OCI-LY1 (cell line): ENCODE data around the gene PCCB.

Source experiments
- H2AFZ ChIP-seq: fragments of 200-600 bp; sonication (generic), shearing (Covaris generic); 2 replicates; pipeline ENCODE4 v1.6.0; 2014; ENCODE audit warnings: antibody characterized with exemption, mild to moderate bottlenecking, low read length
- H3F3A ChIP-seq: fragments of 200-600 bp; sonication (generic), shearing (Covaris generic); 2 replicates; pipeline ENCODE4 v1.6.0; 2014; ENCODE audit warnings: mild to moderate bottlenecking, antibody characterized with exemption, low read length, moderate library complexity; ENCODE audit not compliant: insufficient read depth
- H3K27ac ChIP-seq: fragments of 200-600 bp; sonication (generic); 2 replicates; pipeline ENCODE4 v1.5.1; 2014; ENCODE audit warnings: low read length, mixed run types, mild to moderate bottlenecking, low read depth; ENCODE audit not compliant: poor library complexity, severe bottlenecking
- H3K27me3 ChIP-seq: fragments of 200-600 bp; sonication (generic); 2 replicates; pipeline ENCODE4 v1.6.0; 2014; ENCODE audit warnings: antibody characterized with exemption, mild to moderate bottlenecking, low read length, moderate library complexity; ENCODE audit not compliant: insufficient read depth
- H3K36me3 ChIP-seq: fragments of 200-600 bp; sonication (generic); 2 replicates; pipeline ENCODE4 v1.6.1; 2014; ENCODE audit warnings: mild to moderate bottlenecking, antibody characterized with exemption, low read length, moderate library complexity, mixed read lengths; ENCODE audit not compliant: insufficient read depth
- H3K4me1 ChIP-seq: fragments of 200-600 bp; sonication (generic); 2 replicates; pipeline ENCODE4 v1.5.1; 2014; ENCODE audit warnings: mild to moderate bottlenecking, low read length, moderate library complexity; ENCODE audit not compliant: insufficient read depth, severe bottlenecking
- H3K4me2 ChIP-seq: fragments of 200-600 bp; sonication (generic), shearing (Covaris generic); 2 replicates; pipeline ENCODE4 v1.6.1; 2014; ENCODE audit warnings: low read length
- H3K4me3 ChIP-seq: fragments of 200-600 bp; sonication (generic); 2 replicates; pipeline ENCODE4 v1.5.1; 2014; ENCODE audit warnings: low read length, low read depth, mild to moderate bottlenecking, mixed read lengths; ENCODE audit not compliant: poor library complexity, severe bottlenecking
- H3K79me2 ChIP-seq: fragments of 200-600 bp; shearing (Covaris generic); 2 replicates; pipeline ENCODE4 v1.6.1; 2016; ENCODE audit warnings: mixed run types, low read length, mixed read lengths; ENCODE audit not compliant: insufficient read depth
- H3K9ac ChIP-seq: fragments of 200-600 bp; sonication (generic), shearing (Covaris generic); 2 replicates; pipeline ENCODE4 v1.6.1; 2014; ENCODE audit warnings: mild to moderate bottlenecking, low read length, mixed read lengths
- H3K9me2 ChIP-seq: fragments of 200-600 bp; sonication (generic), shearing (Covaris generic); 2 replicates; pipeline ENCODE4 v1.6.1; 2014; ENCODE audit warnings: low read depth, mild to moderate bottlenecking, low read length, mixed read lengths
- H3K9me3 ChIP-seq: fragments of 200-600 bp; shearing (Covaris generic); 2 replicates; pipeline ENCODE4 v1.6.1; 2014; ENCODE audit warnings: low read length, mixed read lengths
- H4K20me1 ChIP-seq: fragments of 200-600 bp; sonication (generic), shearing (Covaris generic); 2 replicates; pipeline ENCODE4 v1.6.0; 2016; ENCODE audit warnings: mild to moderate bottlenecking, low read length; ENCODE audit not compliant: insufficient read depth
- EZH2 ChIP-seq: fragments of 200-600 bp; sonication (generic), shearing (Covaris generic); IDR thresholded peaks from 2 replicates; pipeline ENCODE4 v1.8.0; 2017; ENCODE audit warnings: borderline replicate concordance, mixed run types, mild to moderate bottlenecking, antibody characterized with exemption, low read length, moderate library complexity, mixed read lengths
- TF ChIP-seq, protein P1 (sequence below): fragments of 200-600 bp; sonication (generic), shearing (Covaris generic); IDR thresholded peaks from 2 replicates; pipeline ENCODE4 v1.5.1; 2017; ENCODE audit warnings: mild to moderate bottlenecking, antibody characterized with exemption, low read length, moderate library complexity, mixed read lengths

PCCB gene

DNA sequence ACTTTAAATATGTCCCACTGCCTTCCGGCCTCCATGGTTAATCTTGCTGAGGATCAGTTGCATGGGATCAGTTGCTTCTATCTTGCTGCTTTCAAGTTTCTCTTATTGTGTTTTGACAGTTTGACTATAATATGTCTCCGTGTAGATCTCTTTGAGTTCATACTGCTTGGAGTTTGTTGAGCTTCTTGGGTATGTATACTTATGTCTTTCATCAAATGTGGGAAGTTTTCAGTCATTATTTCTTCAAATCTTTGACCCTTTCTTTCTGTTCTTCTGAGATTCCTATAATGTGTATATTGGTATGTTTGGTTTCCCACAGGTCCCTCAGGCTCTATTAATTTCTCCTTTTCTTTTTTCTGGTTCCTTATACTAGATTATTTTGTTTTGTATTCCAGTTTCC lies 30.8 kb downstream of the PCCB start:
- TF ChIP-seq, protein P1, sequence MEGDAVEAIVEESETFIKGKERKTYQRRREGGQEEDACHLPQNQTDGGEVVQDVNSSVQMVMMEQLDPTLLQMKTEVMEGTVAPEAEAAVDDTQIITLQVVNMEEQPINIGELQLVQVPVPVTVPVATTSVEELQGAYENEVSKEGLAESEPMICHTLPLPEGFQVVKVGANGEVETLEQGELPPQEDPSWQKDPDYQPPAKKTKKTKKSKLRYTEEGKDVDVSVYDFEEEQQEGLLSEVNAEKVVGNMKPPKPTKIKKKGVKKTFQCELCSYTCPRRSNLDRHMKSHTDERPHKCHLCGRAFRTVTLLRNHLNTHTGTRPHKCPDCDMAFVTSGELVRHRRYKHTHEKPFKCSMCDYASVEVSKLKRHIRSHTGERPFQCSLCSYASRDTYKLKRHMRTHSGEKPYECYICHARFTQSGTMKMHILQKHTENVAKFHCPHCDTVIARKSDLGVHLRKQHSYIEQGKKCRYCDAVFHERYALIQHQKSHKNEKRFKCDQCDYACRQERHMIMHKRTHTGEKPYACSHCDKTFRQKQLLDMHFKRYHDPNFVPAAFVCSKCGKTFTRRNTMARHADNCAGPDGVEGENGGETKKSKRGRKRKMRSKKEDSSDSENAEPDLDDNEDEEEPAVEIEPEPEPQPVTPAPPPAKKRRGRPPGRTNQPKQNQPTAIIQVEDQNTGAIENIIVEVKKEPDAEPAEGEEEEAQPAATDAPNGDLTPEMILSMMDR = no peak
- TF ChIP-seq EZH2 = no peak
- H3K36me3 ChIP-seq = peaks cover 94% of the 10 kb centered on the region
- H3K9me2 ChIP-seq = no peaks in the 10 kb centered on the region
- H3K9ac ChIP-seq = no peak overlapping the region
- H3F3A ChIP-seq = no peaks in the 10 kb centered on the region
- peaks cover 20% of the 10 kb centered on the region for H3K9me3 ChIP-seq
- no peak overlapping the region for H3K4me2 ChIP-seq
- peaks cover 9% of the 10 kb centered on the region for H3K4me1 ChIP-seq
- no peaks in the 10 kb centered on the region for H3K27me3 ChIP-seq
- no peaks in the 10 kb centered on the region for H4K20me1 ChIP-seq
- H2AFZ ChIP-seq = no peak overlapping the region
- no peak overlapping the region for H3K27ac ChIP-seq
- H3K79me2 ChIP-seq = no peaks in the 10 kb centered on the region
- no peak overlapping the region for H3K4me3 ChIP-seq

DNA sequence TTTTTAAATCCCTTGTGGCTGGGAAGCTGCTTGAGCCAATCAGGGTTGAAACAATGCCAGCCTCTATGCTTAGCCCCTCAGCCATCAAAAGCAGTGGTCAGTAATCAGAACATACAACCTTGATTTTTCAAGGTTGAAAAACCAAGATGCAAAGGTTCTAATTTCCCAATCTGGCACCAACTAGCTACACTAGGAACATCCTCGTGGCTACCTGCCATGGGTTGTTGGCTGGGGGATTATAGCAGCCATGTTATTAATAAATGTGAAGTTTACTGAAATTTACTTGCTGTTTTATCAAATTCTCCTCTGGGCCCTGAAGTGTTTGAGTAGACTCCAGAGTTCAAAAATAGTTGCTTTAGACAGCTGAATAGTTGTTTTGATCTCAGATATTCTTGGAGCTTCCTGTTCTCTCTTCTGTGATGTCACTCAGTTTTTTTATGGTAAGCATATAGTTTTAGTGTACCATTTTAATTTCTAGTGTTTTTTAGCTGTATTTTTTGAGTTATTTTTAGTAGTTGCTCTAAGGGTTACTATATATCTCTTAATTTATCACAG lies 31.9 kb downstream of the PCCB start:
- H3K4me2 ChIP-seq = no peak overlapping the region
- H3K4me3 ChIP-seq = no peak overlapping the region
- H3K9ac ChIP-seq = no peak overlapping the region
- no peaks in the 10 kb centered on the region for H3K9me2 ChIP-seq
- no peak overlapping the region for H2AFZ ChIP-seq
- H3K79me2 ChIP-seq = no peaks in the 10 kb centered on the region
- H3K36me3 ChIP-seq = peaks cover 92% of the 10 kb centered on the region
- TF ChIP-seq, protein P1 = no peak
- no peak for TF ChIP-seq EZH2
- no peaks in the 10 kb centered on the region for H4K20me1 ChIP-seq
- H3K9me3 ChIP-seq = peaks cover 20% of the 10 kb centered on the region
- H3K27me3 ChIP-seq = no peaks in the 10 kb centered on the region
- no peaks in the 10 kb centered on the region for H3F3A ChIP-seq
- no peak overlapping the region for H3K27ac ChIP-seq
- H3K4me1 ChIP-seq = peaks cover 13% of the 10 kb centered on the region

DNA sequence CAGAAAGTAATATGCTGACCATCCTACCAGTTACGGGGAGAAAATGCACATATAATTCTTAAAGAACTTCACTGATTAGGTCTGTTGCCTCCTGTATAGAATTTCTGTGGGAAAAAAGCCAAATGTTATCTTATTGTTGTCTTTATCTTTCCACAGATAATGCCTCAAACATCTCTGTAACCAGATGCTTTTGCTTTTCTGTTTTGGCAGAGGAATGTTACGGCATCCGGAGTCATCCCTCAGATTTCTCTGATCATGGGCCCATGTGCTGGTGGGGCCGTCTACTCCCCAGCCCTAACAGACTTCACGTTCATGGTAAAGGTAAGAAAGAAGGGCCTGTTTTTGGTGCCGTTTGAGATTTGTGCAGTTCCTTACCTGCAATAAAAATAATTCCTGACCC lies 33.5 kb downstream of the PCCB start:
- no peaks in the 10 kb centered on the region for H4K20me1 ChIP-seq
- H3K27me3 ChIP-seq = no peaks in the 10 kb centered on the region
- H3K9me3 ChIP-seq = peaks cover 13% of the 10 kb centered on the region
- H3K27ac ChIP-seq = no peak overlapping the region
- H2AFZ ChIP-seq = no peak overlapping the region
- H3K4me1 ChIP-seq = peaks cover 23% of the 10 kb centered on the region
- H3F3A ChIP-seq = no peaks in the 10 kb centered on the region
- no peak overlapping the region for H3K4me3 ChIP-seq
- H3K79me2 ChIP-seq = no peaks in the 10 kb centered on the region
- TF ChIP-seq, protein P1 = no peak
- no peak for TF ChIP-seq EZH2
- H3K9ac ChIP-seq = no peak overlapping the region
- H3K4me2 ChIP-seq = no peak overlapping the region
- no peaks in the 10 kb centered on the region for H3K9me2 ChIP-seq
- peaks cover 86% of the 10 kb centered on the region for H3K36me3 ChIP-seq
